Astrocyte (in vitro differentiated cells and primary cell): ENCODE results near the gene SEC63. TPM values are rescaled to one million over a fixed set of nuclear protein-coding genes. Genes with fewer than 3 reads are reported as not detected.

Experiments
- DNase-seq: peaks from one replicate; pipeline ENCODE4 v3.0.0-alpha.2; 2010; ENCODE audit warnings: low read depth
- FAIRE-seq: peaks from 2 replicates; lab custom pipeline; 2011; peaks lifted over from hg19 to GRCh38; lab: Jason Lieb, UNC
- H2AFZ ChIP-seq: 2 replicates; pipeline ENCODE4 v1.6.0; 2012; ENCODE audit warnings: low read depth, low read length, inconsistent platforms
- H3K27ac ChIP-seq: 2 replicates; pipeline ENCODE4 v1.5.1; 2011; ENCODE audit warnings: low read depth, low read length, inconsistent platforms
- H3K27me3 ChIP-seq: 2 replicates; pipeline ENCODE4 v1.6.0; 2011; ENCODE audit warnings: low read length, inconsistent platforms; ENCODE audit not compliant: insufficient read depth
- H3K36me3 ChIP-seq: 2 replicates; pipeline ENCODE4 v1.5.1; 2011; ENCODE audit warnings: low read length, inconsistent platforms; ENCODE audit not compliant: insufficient read depth
- H3K4me1 ChIP-seq: 2 replicates; pipeline ENCODE4 v1.5.1; 2011; ENCODE audit warnings: low read length, inconsistent platforms; ENCODE audit not compliant: insufficient read depth
- H3K4me2 ChIP-seq: 2 replicates; pipeline ENCODE4 v1.6.0; 2012; ENCODE audit warnings: low read length, inconsistent platforms
- H3K4me3 ChIP-seq: 2 replicates; pipeline ENCODE4 v1.5.1; 2011; ENCODE audit warnings: low read depth, mild to moderate bottlenecking, low read length, inconsistent platforms; ENCODE audit not compliant: insufficient read depth
- H3K79me2 ChIP-seq: 2 replicates; pipeline ENCODE4 v1.6.0; 2012; ENCODE audit warnings: mild to moderate bottlenecking, low read length, inconsistent platforms; ENCODE audit not compliant: insufficient read depth
- H3K9ac ChIP-seq: 2 replicates; pipeline ENCODE4 v1.6.0; 2012; ENCODE audit warnings: mild to moderate bottlenecking, low read length, inconsistent platforms
- H3K9me3 ChIP-seq: 2 replicates; pipeline ENCODE4 v1.5.1; 2012; ENCODE audit warnings: low read depth, mild to moderate bottlenecking, low read length, inconsistent platforms; ENCODE audit not compliant: insufficient read depth
- H4K20me1 ChIP-seq: 2 replicates; pipeline ENCODE4 v1.6.0; 2012; ENCODE audit warnings: low read length, inconsistent platforms; ENCODE audit not compliant: insufficient read depth
- H3K27ac Mint-ChIP-seq: one replicate; pipeline ENCODE4 v1.8.0; 2021; ENCODE audit warnings: mild to moderate bottlenecking, mixed read lengths; ENCODE audit not compliant: unreplicated experiment
- H3K27me3 Mint-ChIP-seq: one replicate; pipeline ENCODE4 v1.8.0; 2021; ENCODE audit warnings: low read depth, mixed read lengths; ENCODE audit not compliant: unreplicated experiment
- H3K36me3 Mint-ChIP-seq: one replicate; pipeline ENCODE4 v1.8.0; 2021; ENCODE audit warnings: low read depth, mixed read lengths; ENCODE audit not compliant: unreplicated experiment
- H3K4me1 Mint-ChIP-seq: one replicate; pipeline ENCODE4 v1.8.0; 2021; ENCODE audit warnings: low read depth, mixed read lengths; ENCODE audit not compliant: unreplicated experiment
- H3K4me3 Mint-ChIP-seq: one replicate; pipeline ENCODE4 v1.8.0; 2021; ENCODE audit warnings: mild to moderate bottlenecking, moderate library complexity, mixed read lengths; ENCODE audit not compliant: unreplicated experiment
- H3K9me3 Mint-ChIP-seq: one replicate; pipeline ENCODE4 v1.8.0; 2021; ENCODE audit warnings: mild to moderate bottlenecking, mixed read lengths; ENCODE audit not compliant: unreplicated experiment
- CTCF ChIP-seq: IDR thresholded peaks from 2 replicates; pipeline ENCODE4 v1.5.1; 2011; ENCODE audit warnings: low read depth, mild to moderate bottlenecking, inconsistent platforms, low read length, moderate library complexity; ENCODE audit not compliant: insufficient read depth
- EZH2 ChIP-seq: IDR thresholded peaks from 2 replicates; pipeline ENCODE4 v1.6.1; 2012; ENCODE audit warnings: mild to moderate bottlenecking, low read length, inconsistent platforms; ENCODE audit not compliant: insufficient read depth
- total RNA-seq: library from RNA; stranded (reverse); gene quantifications from 2 replicates; pipeline ENCODE4 v1.2.1, GENCODE V29; 2021

SEC63 gene
- total RNA-seq, 1 donor from 2014 or later = 161 TPM

DNA sequence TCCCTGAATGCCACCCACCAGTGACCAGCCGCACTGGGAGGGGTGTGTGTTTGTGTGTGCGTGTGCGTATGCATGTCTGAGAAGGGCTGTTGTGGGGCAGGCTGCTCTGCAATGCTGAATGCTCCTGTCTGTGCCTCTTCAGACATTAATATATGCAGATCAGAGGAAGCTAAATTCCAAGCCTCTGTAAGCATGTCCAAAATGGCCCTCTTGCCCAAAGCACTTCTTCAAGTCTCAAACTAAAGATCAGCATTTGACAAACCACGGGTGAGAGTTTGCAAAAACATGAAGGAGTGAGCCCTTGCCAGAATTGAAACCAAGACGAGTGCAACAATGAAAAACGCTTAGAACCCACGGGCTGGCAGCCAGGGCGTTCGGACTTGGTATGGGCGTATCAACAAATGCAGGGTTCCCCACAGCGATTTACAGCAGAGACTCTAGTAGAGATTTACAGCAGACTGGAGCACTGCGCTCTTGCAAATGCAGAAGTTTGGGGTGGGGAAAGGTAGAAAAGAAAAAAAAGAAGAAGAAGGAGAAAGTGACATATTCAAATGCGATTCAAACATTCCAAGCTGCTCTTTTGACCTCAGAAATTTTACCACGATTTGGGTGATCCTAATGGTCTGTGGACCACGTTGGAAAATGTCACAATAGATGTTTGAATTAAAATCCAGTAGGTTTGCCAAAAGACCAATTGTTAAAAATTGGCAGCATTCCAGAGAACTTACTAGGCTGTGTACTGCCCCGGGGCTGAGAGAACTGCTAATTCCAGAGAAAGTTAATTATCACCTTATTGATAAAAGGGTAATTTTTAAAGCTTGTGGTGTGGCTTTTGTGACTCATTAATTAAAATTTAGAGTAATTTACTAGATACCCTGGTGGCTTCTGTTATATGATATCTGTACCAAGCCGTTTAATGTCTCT is 137.4 kb downstream of the SEC63 start:
- Histone ChIP-seq H3K79me2 (no peaks in the 10 kb centered on the region), H3K9me3 (no peaks in the 10 kb centered on the region), H4K20me1 (no peaks in the 10 kb centered on the region), H3K36me3 (no peaks in the 10 kb centered on the region), H2AFZ (peak overlapping the region; percentile 57), H3K4me2 (peak overlapping the region; percentile 85), H3K9ac (no peak overlapping the region), H3K27ac (no peak overlapping the region), H3K4me3 (peak overlapping the region; percentile 40), H3K27me3 (peaks cover 16% of the 10 kb centered on the region), H3K4me1 (peaks cover 5% of the 10 kb centered on the region)
- peak overlapping the region; percentile 15 for H3K27ac Mint-ChIP-seq
- H3K36me3 Mint-ChIP-seq = no peaks in the 10 kb centered on the region
- H3K27me3 Mint-ChIP-seq = peaks cover 4% of the 10 kb centered on the region
- H3K4me1 Mint-ChIP-seq = peaks cover 24% of the 10 kb centered on the region
- H3K9me3 Mint-ChIP-seq = no peaks in the 10 kb centered on the region
- DNase-seq (peak; percentile 17), FAIRE-seq (no peak)
- no peak overlapping the region for H3K4me3 Mint-ChIP-seq
- TF ChIP-seq EZH2 (no peak), CTCF (no peak)

DNA sequence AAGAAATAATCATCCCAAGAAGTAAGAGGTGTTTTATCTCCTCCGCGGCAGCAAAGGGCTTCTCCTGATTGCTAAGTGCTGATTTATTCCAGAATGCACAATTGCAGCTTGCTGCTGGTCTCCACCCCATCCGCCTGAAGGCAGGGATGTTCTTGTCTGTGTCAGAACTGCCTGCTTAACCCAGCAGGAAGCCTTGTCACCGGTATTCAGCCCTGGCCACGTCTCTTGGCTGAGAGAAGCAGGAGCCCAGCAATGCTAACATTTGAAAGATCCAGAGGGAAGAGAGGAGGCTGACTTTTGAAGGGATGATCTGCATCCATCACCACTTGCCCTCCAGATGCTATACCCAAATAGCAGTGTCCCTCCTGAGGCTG is 138.1 kb downstream of the SEC63 start:
- Histone ChIP-seq H2AFZ (peak overlapping the region; percentile 57), H3K79me2 (no peaks in the 10 kb centered on the region), H3K9me3 (no peaks in the 10 kb centered on the region), H3K36me3 (no peaks in the 10 kb centered on the region), H3K4me1 (peaks cover 5% of the 10 kb centered on the region), H3K4me3 (no peak overlapping the region), H3K4me2 (peak overlapping the region; percentile 85), H3K9ac (no peak overlapping the region), H4K20me1 (no peaks in the 10 kb centered on the region), H3K27me3 (peaks cover 16% of the 10 kb centered on the region), H3K27ac (no peak overlapping the region)
- Mint-ChIP-seq H3K36me3 (no peaks in the 10 kb centered on the region), H3K4me1 (peaks cover 24% of the 10 kb centered on the region), H3K4me3 (no peak overlapping the region), H3K9me3 (no peaks in the 10 kb centered on the region), H3K27me3 (peaks cover 4% of the 10 kb centered on the region), H3K27ac (no peak overlapping the region)
- FAIRE-seq = no peak
- DNase-seq = no peak
- TF ChIP-seq CTCF = no peak
- TF ChIP-seq EZH2 = no peak

- no peaks in the 10 kb centered on the region for H3K36me3 ChIP-seq
- DNase-seq (no peak), FAIRE-seq (no peak)
- no peak for TF ChIP-seq CTCF
- no peak for TF ChIP-seq EZH2
- no peak overlapping the region for H3K9ac ChIP-seq
- H3K27me3 Mint-ChIP-seq = peaks cover 4% of the 10 kb centered on the region
- no peak overlapping the region for H2AFZ ChIP-seq
- H3K9me3 Mint-ChIP-seq = no peaks in the 10 kb centered on the region
- no peaks in the 10 kb centered on the region for H3K79me2 ChIP-seq
- peaks cover 24% of the 10 kb centered on the region for H3K4me1 Mint-ChIP-seq
- H3K4me3 ChIP-seq = no peak overlapping the region
- H3K4me3 Mint-ChIP-seq = no peak overlapping the region
- no peak overlapping the region for H3K4me2 ChIP-seq
- no peaks in the 10 kb centered on the region for H4K20me1 ChIP-seq
- no peak overlapping the region for H3K27ac Mint-ChIP-seq
- no peaks in the 10 kb centered on the region for H3K36me3 Mint-ChIP-seq
- H3K9me3 ChIP-seq = no peaks in the 10 kb centered on the region
- H3K4me1 ChIP-seq = peaks cover 5% of the 10 kb centered on the region
- H3K27ac ChIP-seq = no peak overlapping the region
- H3K27me3 ChIP-seq = peaks cover 16% of the 10 kb centered on the region
Observed at GRCh38 chr6:107819217-107819616, 138.8 kb downstream of the SEC63 start.
